ENCODE results near the gene ESYT1.

The ESYT1 gene

GRCh38 chr12:56117778-56118687 lies 10.0 kb upstream of the ESYT1 start, which contains the start of gene ZC3H10:
Gene ZC3H10, plus strand, starts transcription at chr12:56118266. Its CDS starts 2,297 bp downstream, at chr12:56120563.
- TF ChIP-seq GABPA (IDR thresholded peaks at IDR 0.05; ENCODE audit: low read depth): peak; percentile 98
- TF ChIP-seq CTCF (IDR thresholded peaks at IDR 0.05; ENCODE audit: insufficient read depth, low read length): no peak
- TF ChIP-seq SPI1 (IDR thresholded peaks at IDR 0.05; ENCODE audit: borderline replicate concordance, low read depth): peak; percentile 65; the same call in 1 of the 2 replicates
- TF ChIP-seq POLR2AphosphoS5 (IDR thresholded peaks at IDR 0.05; ENCODE audit: low read depth): peak; percentile 100
- TF ChIP-seq REST (IDR thresholded peaks at IDR 0.05; ENCODE audit: insufficient replicate concordance, low read depth): no peak
- Histone ChIP-seq H3K27me3 (ENCODE audit: insufficient read depth, poor library complexity, severe bottlenecking) (no peaks in the 10 kb centered on the region), H3K27ac (replicated peaks) (peak within 1 kb of the TSS; percentile 96), H3K4me3 (replicated peaks; ENCODE audit: insufficient read depth, low read length) (peak within 1 kb of the TSS; percentile 70)
- DNase-seq (ENCODE audit: low read depth in 1 of 2, low spot score in 1 of 2): peak; percentile 99 to 100

- no peak for DNase-seq (ENCODE audit: low read depth in 1 of 2, low spot score in 1 of 2)
- H3K27ac ChIP-seq (replicated peaks): peak overlapping the region; percentile 96
- H3K27me3 ChIP-seq (ENCODE audit: insufficient read depth, poor library complexity, severe bottlenecking): no peaks in the 10 kb centered on the region
- no peak for TF ChIP-seq CTCF (IDR thresholded peaks at IDR 0.05; ENCODE audit: insufficient read depth, low read length)
- no peak for TF ChIP-seq SPI1 (IDR thresholded peaks at IDR 0.05; ENCODE audit: borderline replicate concordance, low read depth)
- TF ChIP-seq GABPA (IDR thresholded peaks at IDR 0.05; ENCODE audit: low read depth): no peak
- TF ChIP-seq REST (IDR thresholded peaks at IDR 0.05; ENCODE audit: insufficient replicate concordance, low read depth): no peak
- no peak for TF ChIP-seq POLR2AphosphoS5 (IDR thresholded peaks at IDR 0.05; ENCODE audit: low read depth)
- H3K4me3 ChIP-seq (replicated peaks; ENCODE audit: insufficient read depth, low read length): peak overlapping the region; percentile 70
These were observed 9.2 kb upstream of the ESYT1 start for GRCh38 chr12:56118688-56119357.

GRCh38 chr12:56119361-56119796 lies 8.7 kb upstream of the ESYT1 start:
- DNase-seq (ENCODE audit: low read depth in 1 of 2, low spot score in 1 of 2): peak in 1 of 2 experiments; percentile 86
- peak overlapping the region; percentile 70 for H3K4me3 ChIP-seq (replicated peaks; ENCODE audit: insufficient read depth, low read length)
- H3K27ac ChIP-seq (replicated peaks): peak overlapping the region; percentile 2; the same call in 1 of the 2 replicates
- TF ChIP-seq SPI1 (IDR thresholded peaks at IDR 0.05; ENCODE audit: borderline replicate concordance, low read depth) (no peak), CTCF (IDR thresholded peaks at IDR 0.05; ENCODE audit: insufficient read depth, low read length) (peak; percentile 56)
- no peaks in the 10 kb centered on the region for H3K27me3 ChIP-seq (ENCODE audit: insufficient read depth, poor library complexity, severe bottlenecking)

Measured in HL-60 (cell line).